GM12878 (cell line): ENCODE measurements around the gene TCF12.

Experiments used
- CTCF ChIP-seq, 3 experiments: IDR thresholded peaks in 2 of 3; conservative IDR thresholded peaks in 1 of 3; 2 replicates each; pipeline ENCODE4 v1.5.1; 2011; ENCODE audit warnings: low read depth in 3 of 3, low read length in 3 of 3, mild to moderate bottlenecking in 3 of 3, control low read depth in 2 of 3, moderate library complexity in 2 of 3, inconsistent platforms in 1 of 3, mixed read lengths in 1 of 3; ENCODE audit not compliant: control insufficient read depth in 2 of 3, insufficient read depth in 1 of 3; ENCODE audit errors: extremely low read depth in 1 of 3
- EP300 ChIP-seq, 2 experiments: fragments of 150-350 bp in 1 of 2; IDR thresholded peaks; 2 replicates each; pipeline ENCODE4 v1.6.1; 2011 to 2012; ENCODE audit warnings: low read depth in 2 of 2, low read length in 2 of 2, borderline replicate concordance in 1 of 2, improper control_type of control experiment in 1 of 2, inconsistent platforms in 1 of 2; ENCODE audit not compliant: control insufficient read depth in 1 of 2
- EZH2 ChIP-seq: IDR thresholded peaks from 2 replicates; pipeline ENCODE4 v1.6.1; 2012; ENCODE audit warnings: low read depth, mild to moderate bottlenecking, control low read depth, inconsistent platforms, low read length, borderline replicate concordance; ENCODE audit not compliant: control insufficient read depth
- GABPA ChIP-seq: IDR thresholded peaks from 2 replicates; pipeline ENCODE4 v1.6.1; 2014; ENCODE audit warnings: antibody characterized with exemption, low read depth, mild to moderate bottlenecking, inconsistent platforms
- MEF2A ChIP-seq: IDR thresholded peaks from 2 replicates; pipeline ENCODE4 v1.6.1; 2011; ENCODE audit warnings: low read depth, mild to moderate bottlenecking, low read length, moderate library complexity; ENCODE audit not compliant: insufficient read depth
- NR2F1 ChIP-seq: fragments of 450-650 bp; conservative IDR thresholded peaks from 2 replicates; pipeline ENCODE4 v1.6.1; 2017; ENCODE audit warnings: mild to moderate bottlenecking
- POLR2A ChIP-seq: IDR thresholded peaks from 2 replicates; pipeline ENCODE4 v1.6.1; 2011; ENCODE audit warnings: low read depth, mild to moderate bottlenecking, low read length
- SMC3 ChIP-seq: IDR thresholded peaks from 2 replicates; pipeline ENCODE4 v1.6.1; 2011; ENCODE audit warnings: low read length, improper control_type of control experiment, borderline replicate concordance
- TAF1 ChIP-seq: IDR thresholded peaks from 2 replicates; pipeline ENCODE4 v1.6.1; 2011; ENCODE audit warnings: mild to moderate bottlenecking, low read depth, low read length, borderline replicate concordance
- YY1 ChIP-seq: IDR thresholded peaks from 2 replicates; pipeline ENCODE4 v1.6.1; 2011; ENCODE audit warnings: low read depth, mild to moderate bottlenecking, low read length
- ZNF24 ChIP-seq: fragments of 450-650 bp; IDR thresholded peaks from 2 replicates; pipeline ENCODE4 v1.6.1; 2017; ENCODE audit warnings: antibody characterized with exemption, mild to moderate bottlenecking

DNA sequence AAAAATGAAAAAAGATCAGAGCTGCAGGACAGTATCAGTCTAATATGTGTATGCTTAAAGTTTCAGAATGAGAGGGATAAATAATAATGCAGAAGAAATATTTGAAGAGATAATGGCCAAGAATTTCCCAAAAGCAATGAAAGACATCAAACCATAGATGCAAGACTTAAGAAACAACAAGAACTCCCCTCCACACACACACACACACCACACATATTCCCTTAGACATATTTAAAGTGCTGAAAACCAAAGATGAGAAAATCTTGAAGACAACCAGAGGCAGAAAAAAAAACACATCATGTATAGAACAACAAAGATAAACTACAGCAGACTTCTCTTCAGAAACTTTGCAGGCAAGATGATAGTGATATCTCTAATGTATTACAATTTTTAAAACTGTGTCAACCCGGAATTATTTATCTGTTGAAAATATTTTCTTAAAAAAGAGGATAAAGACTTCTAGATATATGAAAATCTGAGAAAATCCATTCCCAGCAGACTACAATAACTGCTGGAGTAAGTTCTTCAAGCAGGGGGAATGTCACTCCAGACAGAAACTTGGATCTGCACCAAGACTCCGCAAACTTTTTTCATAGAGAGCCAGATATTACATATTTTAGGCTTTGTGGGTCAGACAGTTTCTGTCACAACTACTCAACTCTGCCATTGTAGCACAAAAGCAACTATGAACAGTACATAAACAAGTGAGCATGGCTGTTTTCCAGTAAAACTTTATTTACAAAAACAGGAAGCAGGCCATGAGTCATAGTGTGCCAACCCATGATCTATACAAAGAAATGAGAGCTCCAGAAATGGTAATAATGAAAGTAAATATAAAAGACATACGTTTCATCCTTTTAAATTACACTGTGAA is 234.5 kb downstream of the TCF12 start:
- TF ChIP-seq YY1 (peak; percentile 31; the same call in 1 of the 2 replicates), EP300 (IDR thresholded peaks at IDR 0.05; ENCODE audit: borderline replicate concordance in 1 of 2, control insufficient read depth in 1 of 2, low read depth in 2 of 2, low read length in 2 of 2) (peak; percentile 49 to 73; a peak in 1 of 4 replicates), POLR2A (no peak), CTCF (IDR thresholded peaks at IDR 0.05 in 2 of 3, conservative IDR thresholded peaks at IDR 0.05 in 1 of 3; ENCODE audit: control insufficient read depth in 2 of 3, extremely low read depth in 1 of 3, insufficient read depth in 1 of 3, low read depth in 3 of 3, low read length in 3 of 3) (no peak), TAF1 (no peak), NR2F1 (no peak), EZH2 (no peak), MEF2A (0 out of 2 replicates have a peak, but pooled peaks have one; percentile 29), ZNF24 (no peak), SMC3 (no peak), GABPA (peak; percentile 45; the same call in 1 of the 2 replicates)
